ENCODE results near the gene SARM1. TPM values are rescaled to one million over a fixed set of nuclear protein-coding genes. Genes with fewer than 3 reads are reported as not detected.

The SARM1 gene
- total RNA-seq, 2 experiments from 2014 or later, result 17.2 to 17.5 TPM

GRCh38 chr17:28379814-28380801 is 8.6 kb downstream of the SARM1 start:
- POLR2A ChIA-PET, result interaction anchor here (2.0 kb wide), 2 partner anchors 9 to 17 kb away, joined by 4 to 8 read pairs; partner anchors contain the start of genes SARM1 and VTN
- Mint-ChIP-seq H3K9me3 (no peaks in the 10 kb centered on the region), H3K4me1 (peaks cover 20% of the 10 kb centered on the region), H3K27ac (no peak overlapping the region), H3K27me3 (no peaks in the 10 kb centered on the region), H3K4me3 (no peak overlapping the region), H3K36me3 (ENCODE audit: low read depth) (peaks cover 6% of the 10 kb centered on the region)
- CTCF ChIA-PET, result interaction anchor here (1.3 kb wide), 1 partner anchor 36 kb away, joined by 3 read pairs; no protein-coding TSS in a partner anchor
- DNase-seq, result no peak

GRCh38 chr17:28381141-28381825 is 9.8 kb downstream of the SARM1 start:
- H3K9me3 Mint-ChIP-seq, result no peaks in the 10 kb centered on the region
- peaks cover 29% of the 10 kb centered on the region for H3K4me1 Mint-ChIP-seq
- no peak overlapping the region for H3K4me3 Mint-ChIP-seq
- no peaks in the 10 kb centered on the region for H3K27me3 Mint-ChIP-seq
- ChIA-PET POLR2A (interaction anchor here (2.0 kb wide), 2 partner anchors 10 to 18 kb away, joined by 4 to 8 read pairs; partner anchors contain the start of genes SARM1 and VTN), CTCF (interaction anchor here (1.4 to 2.1 kb wide), 2 partner anchors 10 to 35 kb away, joined by 4 to 7 read pairs; partner anchors contain the start of gene SARM1)
- H3K27ac Mint-ChIP-seq, result no peak overlapping the region
- DNase-seq, result peak; percentile 40
- peaks cover 6% of the 10 kb centered on the region for H3K36me3 Mint-ChIP-seq (ENCODE audit: low read depth)

- no peaks in the 10 kb centered on the region for H3K27me3 Mint-ChIP-seq
- CTCF ChIA-PET, result interaction anchor here (0.5 to 2.7 kb wide), 5 partner anchors 13 to 156 kb away, joined by 3 to 12 read pairs (median 3); partner anchors contain the start of gene SARM1
- DNase-seq, result peak; percentile 80
- POLR2A ChIA-PET, result interaction anchor here (0.6 to 4.4 kb wide), 10 partner anchors 10 to 215 kb away, joined by 3 to 43 read pairs (median 7); partner anchors contain the start of genes IFT20, PIGS, POLDIP2 and SARM1
- H3K4me1 Mint-ChIP-seq, result peaks cover 32% of the 10 kb centered on the region
- H3K36me3 Mint-ChIP-seq (ENCODE audit: low read depth), result peaks cover 17% of the 10 kb centered on the region
- no peaks in the 10 kb centered on the region for H3K9me3 Mint-ChIP-seq
- H3K4me3 Mint-ChIP-seq, result peak overlapping the region; percentile 86
- peak overlapping the region; percentile 78 for H3K27ac Mint-ChIP-seq
These were observed 13.0 kb downstream of the SARM1 start for GRCh38 chr17:28384281-28385036.

- Mint-ChIP-seq H3K4me1 (peaks cover 32% of the 10 kb centered on the region), H3K27me3 (no peaks in the 10 kb centered on the region), H3K27ac (peak overlapping the region; percentile 78), H3K4me3 (peak overlapping the region; percentile 86), H3K36me3 (ENCODE audit: low read depth) (peaks cover 22% of the 10 kb centered on the region), H3K9me3 (no peaks in the 10 kb centered on the region)
- DNase-seq, result peak; percentile 24
- POLR2A ChIA-PET, result interaction anchor here (1.2 to 4.4 kb wide), 10 partner anchors 9 to 215 kb away, joined by 3 to 43 read pairs (median 7); partner anchors contain the start of genes IFT20, PIGS, POLDIP2 and SARM1
- CTCF ChIA-PET, result interaction anchor here (1.5 to 2.7 kb wide), 2 partner anchors 16 to 31 kb away, joined by 3 to 12 read pairs; no protein-coding TSS in a partner anchor
These were observed 13.5 kb downstream of the SARM1 start for GRCh38 chr17:28385037-28385400.

GRCh38 chr17:28385406-28385805 is 13.9 kb downstream of the SARM1 start:
- CTCF ChIA-PET, result interaction anchor here (1.5 to 2.7 kb wide), 2 partner anchors 16 to 31 kb away, joined by 3 to 12 read pairs; no protein-coding TSS in a partner anchor
- POLR2A ChIA-PET, result interaction anchor here (1.2 to 4.4 kb wide), 9 partner anchors 9 to 214 kb away, joined by 3 to 43 read pairs (median 7); partner anchors contain the start of genes IFT20, POLDIP2, SARM1 and TMEM97
- Mint-ChIP-seq H3K27ac (peak overlapping the region; percentile 56), H3K4me1 (peaks cover 32% of the 10 kb centered on the region), H3K36me3 (ENCODE audit: low read depth) (peaks cover 26% of the 10 kb centered on the region), H3K27me3 (no peaks in the 10 kb centered on the region), H3K4me3 (peak overlapping the region; percentile 86), H3K9me3 (no peaks in the 10 kb centered on the region)
- peak; percentile 24 for DNase-seq

- peaks cover 31% of the 10 kb centered on the region for H3K4me1 Mint-ChIP-seq
- H3K27me3 Mint-ChIP-seq, result no peaks in the 10 kb centered on the region
- peaks cover 33% of the 10 kb centered on the region for H3K36me3 Mint-ChIP-seq (ENCODE audit: low read depth)
- POLR2A ChIA-PET, result interaction anchor here (1.0 to 4.4 kb wide), 2 partner anchors 28 to 29 kb away, joined by 4 to 36 read pairs; partner anchors contain the start of gene POLDIP2
- no peak overlapping the region for H3K27ac Mint-ChIP-seq
- DNase-seq, result no peak
- peak overlapping the region; percentile 10 for H3K4me3 Mint-ChIP-seq
- CTCF ChIA-PET, result no interaction called here
- H3K9me3 Mint-ChIP-seq, result no peaks in the 10 kb centered on the region
These were observed 14.9 kb downstream of the SARM1 start for GRCh38 chr17:28386391-28386790.

GRCh38 chr17:28388106-28388505 is 16.6 kb downstream of the SARM1 start:
- no peak overlapping the region for H3K27ac Mint-ChIP-seq
- H3K4me1 Mint-ChIP-seq, result peaks cover 29% of the 10 kb centered on the region
- H3K36me3 Mint-ChIP-seq (ENCODE audit: low read depth), result peaks cover 37% of the 10 kb centered on the region
- no peak overlapping the region for H3K4me3 Mint-ChIP-seq
- POLR2A ChIA-PET, result interaction anchor here (1.3 kb wide), 1 partner anchor 13 kb away, joined by 4 read pairs; no protein-coding TSS in a partner anchor
- CTCF ChIA-PET, result no interaction called here
- no peaks in the 10 kb centered on the region for H3K27me3 Mint-ChIP-seq
- H3K9me3 Mint-ChIP-seq, result no peaks in the 10 kb centered on the region
- DNase-seq, result no peak

GRCh38 chr17:28390141-28390540 is 18.6 kb downstream of the SARM1 start:
- Mint-ChIP-seq H3K4me1 (peaks cover 15% of the 10 kb centered on the region), H3K27ac (no peak overlapping the region), H3K36me3 (ENCODE audit: low read depth) (peaks cover 38% of the 10 kb centered on the region), H3K9me3 (no peaks in the 10 kb centered on the region), H3K4me3 (no peak overlapping the region), H3K27me3 (no peaks in the 10 kb centered on the region)
- POLR2A ChIA-PET, result no interaction called here
- DNase-seq, result no peak
- CTCF ChIA-PET, result no interaction called here

- H3K27me3 Mint-ChIP-seq, result no peaks in the 10 kb centered on the region
- no peaks in the 10 kb centered on the region for H3K9me3 Mint-ChIP-seq
- H3K27ac Mint-ChIP-seq, result no peak overlapping the region
- H3K4me3 Mint-ChIP-seq, result no peak overlapping the region
- POLR2A ChIA-PET, result no interaction called here
- peaks cover 39% of the 10 kb centered on the region for H3K36me3 Mint-ChIP-seq (ENCODE audit: low read depth)
- DNase-seq, result no peak
- CTCF ChIA-PET, result no interaction called here
- H3K4me1 Mint-ChIP-seq, result peaks cover 11% of the 10 kb centered on the region
These were observed 19.1 kb downstream of the SARM1 start for GRCh38 chr17:28390563-28390962.

- CTCF ChIA-PET, result interaction anchor here (0.6 to 0.7 kb wide), 2 partner anchors 26 to 165 kb away, joined by 3 read pairs; no protein-coding TSS in a partner anchor
- POLR2A ChIA-PET, result no interaction called here
- H3K27me3 Mint-ChIP-seq, result no peaks in the 10 kb centered on the region
- DNase-seq, result no peak
- H3K9me3 Mint-ChIP-seq, result no peaks in the 10 kb centered on the region
- no peak overlapping the region for H3K27ac Mint-ChIP-seq
- H3K4me1 Mint-ChIP-seq, result peaks cover 9% of the 10 kb centered on the region
- H3K4me3 Mint-ChIP-seq, result no peak overlapping the region
- H3K36me3 Mint-ChIP-seq (ENCODE audit: low read depth), result peaks cover 42% of the 10 kb centered on the region
These were observed 19.5 kb downstream of the SARM1 start for GRCh38 chr17:28390984-28391383.

- POLR2A ChIA-PET, result interaction anchor here (0.6 kb wide), 1 partner anchor 46 kb away, joined by 3 read pairs; no protein-coding TSS in a partner anchor
- CTCF ChIA-PET, result interaction anchor here (0.6 to 0.7 kb wide), 2 partner anchors 25 to 165 kb away, joined by 3 read pairs; no protein-coding TSS in a partner anchor
- H3K27me3 Mint-ChIP-seq, result no peaks in the 10 kb centered on the region
- H3K27ac Mint-ChIP-seq, result no peak overlapping the region
- peaks cover 42% of the 10 kb centered on the region for H3K36me3 Mint-ChIP-seq (ENCODE audit: low read depth)
- peaks cover 5% of the 10 kb centered on the region for H3K4me1 Mint-ChIP-seq
- H3K4me3 Mint-ChIP-seq, result no peak overlapping the region
- H3K9me3 Mint-ChIP-seq, result no peaks in the 10 kb centered on the region
- DNase-seq, result no peak
These were observed 19.9 kb downstream of the SARM1 start for GRCh38 chr17:28391401-28391800.

- H3K27me3 Mint-ChIP-seq, result no peaks in the 10 kb centered on the region
- peaks cover 4% of the 10 kb centered on the region for H3K4me1 Mint-ChIP-seq
- no peak for DNase-seq
- H3K36me3 Mint-ChIP-seq (ENCODE audit: low read depth), result peaks cover 42% of the 10 kb centered on the region
- H3K9me3 Mint-ChIP-seq, result no peaks in the 10 kb centered on the region
- H3K4me3 Mint-ChIP-seq, result no peak overlapping the region
- CTCF ChIA-PET, result no interaction called here
- POLR2A ChIA-PET, result no interaction called here
- H3K27ac Mint-ChIP-seq, result no peak overlapping the region
These were observed 21.0 kb downstream of the SARM1 start for GRCh38 chr17:28392491-28392890.

Data from activated CD4-positive, alpha-beta memory T cell treated with anti-CD3 and anti-CD28 coated beads, Interleukin-2, amount 10 ng/mL, durations not matched to agents 7 days and 5 days (primary cell).